Nephron (organoid): ENCODE data around the gene C6orf141.
"Not testable (repeated sequence)": the region's sequence is repeated elsewhere in the genome, so short reads cannot be mapped to it uniquely, and the experiment has no call there.

ENCODE experiments used
- H3K27ac Mint-ChIP-seq, 3 experiments: 2 replicates each; pipeline ENCODE4 v1.8.0; 2020; ENCODE audit warnings: mixed read lengths in 3 of 3, mild to moderate bottlenecking in 2 of 3, moderate library complexity in 1 of 3
- H3K27me3 Mint-ChIP-seq: 2 replicates; pipeline ENCODE4 v1.8.0; 2021; ENCODE audit warnings: low read depth, mild to moderate bottlenecking, moderate library complexity, mixed read lengths
- H3K36me3 Mint-ChIP-seq: 2 replicates; pipeline ENCODE4 v1.8.0; 2020; ENCODE audit warnings: low read depth, mixed read lengths
- H3K4me1 Mint-ChIP-seq: 2 replicates; pipeline ENCODE4 v1.8.0; 2020; ENCODE audit warnings: mixed read lengths
- H3K4me3 Mint-ChIP-seq, 3 experiments: 2 replicates each; pipeline ENCODE4 v1.8.0; 2020; ENCODE audit warnings: mild to moderate bottlenecking in 3 of 3, mixed read lengths in 3 of 3, moderate library complexity in 2 of 3
- H3K9me3 Mint-ChIP-seq: 2 replicates; pipeline ENCODE4 v1.8.0; 2020; ENCODE audit warnings: mixed read lengths
- CTCF ChIP-seq, 3 experiments: fragments of 200-600 bp; sonication (generic); IDR thresholded peaks; one replicate each; pipeline ENCODE4 v1.5.0; 2021; ENCODE audit warnings: antibody characterized with exemption in 3 of 3; ENCODE audit not compliant: unreplicated experiment in 3 of 3

The C6orf141 gene

GRCh38 chr6:49565261-49565660, 14.8 kb downstream of the C6orf141 start:
- H3K36me3 Mint-ChIP-seq: no peaks in the 10 kb centered on the region
- no peaks in the 10 kb centered on the region for H3K27me3 Mint-ChIP-seq
- TF ChIP-seq CTCF (IDR thresholded peaks at IDR 0.05; ENCODE audit: unreplicated experiment in 3 of 3): no peak
- no peak overlapping the region for H3K27ac Mint-ChIP-seq
- no peak overlapping the region for H3K4me3 Mint-ChIP-seq
- peaks cover under 1% of the 10 kb centered on the region for H3K4me1 Mint-ChIP-seq
- peaks cover 3% of the 10 kb centered on the region for H3K9me3 Mint-ChIP-seq

GRCh38 chr6:49565855-49566254, 15.4 kb downstream of the C6orf141 start:
- Mint-ChIP-seq H3K27me3 (no peaks in the 10 kb centered on the region), H3K4me1 (peaks cover 6% of the 10 kb centered on the region), H3K27ac (no peak overlapping the region), H3K4me3 (no peak overlapping the region), H3K36me3 (no peaks in the 10 kb centered on the region), H3K9me3 (peaks cover 3% of the 10 kb centered on the region)
- no peak for TF ChIP-seq CTCF (IDR thresholded peaks at IDR 0.05; ENCODE audit: unreplicated experiment in 3 of 3)

- Mint-ChIP-seq H3K27me3 (peaks cover 4% of the 10 kb centered on the region), H3K27ac (no peak overlapping the region), H3K4me3 (no peak overlapping the region), H3K9me3 (no peaks in the 10 kb centered on the region), H3K4me1 (peaks cover 7% of the 10 kb centered on the region), H3K36me3 (no peaks in the 10 kb centered on the region)
- no peak for TF ChIP-seq CTCF (IDR thresholded peaks at IDR 0.05; ENCODE audit: unreplicated experiment in 3 of 3)
Observed at GRCh38 chr6:49570474-49571079, 20.1 kb downstream of the C6orf141 start.

- no peak for TF ChIP-seq CTCF (IDR thresholded peaks at IDR 0.05; ENCODE audit: unreplicated experiment in 3 of 3)
- Mint-ChIP-seq H3K36me3 (no peaks in the 10 kb centered on the region), H3K9me3 (no peaks in the 10 kb centered on the region), H3K27me3 (peaks cover 4% of the 10 kb centered on the region), H3K4me3 (no peak overlapping the region), H3K27ac (no peak overlapping the region), H3K4me1 (no peaks in the 10 kb centered on the region)
Observed at GRCh38 chr6:49576618-49577017, 26.1 kb downstream of the C6orf141 start.

GRCh38 chr6:49579649-49580048, 29.2 kb downstream of the C6orf141 start:
- no peaks in the 10 kb centered on the region for H3K4me1 Mint-ChIP-seq
- H3K27ac Mint-ChIP-seq: no peak overlapping the region
- no peaks in the 10 kb centered on the region for H3K27me3 Mint-ChIP-seq
- H3K36me3 Mint-ChIP-seq: no peaks in the 10 kb centered on the region
- no peaks in the 10 kb centered on the region for H3K9me3 Mint-ChIP-seq
- TF ChIP-seq CTCF (IDR thresholded peaks at IDR 0.05; ENCODE audit: unreplicated experiment in 3 of 3): no peak
- no peak overlapping the region for H3K4me3 Mint-ChIP-seq

GRCh38 chr6:49582529-49582928, 32.1 kb downstream of the C6orf141 start:
- Mint-ChIP-seq H3K27me3 (no peaks in the 10 kb centered on the region), H3K4me3 (no peak overlapping the region), H3K36me3 (no peaks in the 10 kb centered on the region), H3K9me3 (no peaks in the 10 kb centered on the region), H3K4me1 (no peaks in the 10 kb centered on the region), H3K27ac (no peak overlapping the region)
- TF ChIP-seq CTCF (IDR thresholded peaks at IDR 0.05; ENCODE audit: unreplicated experiment in 3 of 3): no peak

- H3K27me3 Mint-ChIP-seq, H3K36me3 Mint-ChIP-seq, H3K9me3 Mint-ChIP-seq: not testable (repeated sequence)
Observed at GRCh38 chr6:49587262-49587661, 36.8 kb downstream of the C6orf141 start.

More at GRCh38 chr6:49587262-49587661, 36.8 kb downstream of the C6orf141 start:
- not testable (repeated sequence) for H3K4me3 Mint-ChIP-seq, H3K27ac Mint-ChIP-seq, H3K4me1 Mint-ChIP-seq
